HG03439 (cell line): ENCODE measurements around the gene RPS6KB1.
"Not testable (repeated sequence)": the region's sequence is repeated elsewhere in the genome, so short reads cannot be mapped to it uniquely, and the experiment has no call there.

Source experiments
- ATAC-seq: cut with Tn5 transposase; IDR thresholded peaks from one replicate; pipeline ENCODE4 v1.9.1; 2021; ENCODE audit warnings: mild to moderate bottlenecking, moderate library complexity; ENCODE audit not compliant: unreplicated experiment

Gene RPS6KB1

GRCh38 chr17:59940697-59941096 lies 47.8 kb downstream of the RPS6KB1 start:
- not testable (repeated sequence) for ATAC-seq

GRCh38 chr17:59941131-59941530 lies 48.2 kb downstream of the RPS6KB1 start:
- no peak for ATAC-seq

- not testable (repeated sequence) for ATAC-seq
Measured at GRCh38 chr17:59946433-59946832, 53.5 kb downstream of the RPS6KB1 start.

GRCh38 chr17:59947310-59947709 lies 54.4 kb downstream of the RPS6KB1 start:
- ATAC-seq = not testable (repeated sequence)

GRCh38 chr17:59950049-59950448 lies 57.1 kb downstream of the RPS6KB1 start:
- no peak for ATAC-seq

GRCh38 chr17:59954856-59955255 lies 61.9 kb downstream of the RPS6KB1 start:
- no peak for ATAC-seq

- ATAC-seq = not testable (repeated sequence)
Measured at GRCh38 chr17:59959574-59959973, 66.7 kb downstream of the RPS6KB1 start.

- ATAC-seq = no peak
Measured at GRCh38 chr17:59962739-59963318, 69.9 kb downstream of the RPS6KB1 start.

- peak; percentile 45 for ATAC-seq
Measured at GRCh38 chr17:59963738-59964481, 71.0 kb downstream of the RPS6KB1 start.

- ATAC-seq = peak; percentile 66
Measured at GRCh38 chr17:59964482-59965328, 71.8 kb downstream of the RPS6KB1 start, which contains the start of gene RNFT1. RNFT1 (minus strand) TSS chr17:59964740; CDS start chr17:59964663, 77 bp downstream.

- ATAC-seq = not testable (repeated sequence)
Measured at GRCh38 chr17:59971771-59972170, 78.8 kb downstream of the RPS6KB1 start.

GRCh38 chr17:59972778-59973177 lies 79.9 kb downstream of the RPS6KB1 start:
- no peak for ATAC-seq

GRCh38 chr17:59973483-59973882 lies 80.6 kb downstream of the RPS6KB1 start:
- not testable (repeated sequence) for ATAC-seq

- not testable (repeated sequence) for ATAC-seq
Measured at GRCh38 chr17:59975166-59975565, 82.2 kb downstream of the RPS6KB1 start.

GRCh38 chr17:59996608-59997007 lies 103.7 kb downstream of the RPS6KB1 start:
- ATAC-seq = not testable (repeated sequence)
